Measurements from ENCODE around the gene UPK1B. TPM values are rescaled to one million over a fixed set of nuclear protein-coding genes. Genes with fewer than 3 reads are reported as not detected.

The UPK1B gene
- total RNA-seq, 1 donor from 2014 or later, result 0.96 TPM

DNA sequence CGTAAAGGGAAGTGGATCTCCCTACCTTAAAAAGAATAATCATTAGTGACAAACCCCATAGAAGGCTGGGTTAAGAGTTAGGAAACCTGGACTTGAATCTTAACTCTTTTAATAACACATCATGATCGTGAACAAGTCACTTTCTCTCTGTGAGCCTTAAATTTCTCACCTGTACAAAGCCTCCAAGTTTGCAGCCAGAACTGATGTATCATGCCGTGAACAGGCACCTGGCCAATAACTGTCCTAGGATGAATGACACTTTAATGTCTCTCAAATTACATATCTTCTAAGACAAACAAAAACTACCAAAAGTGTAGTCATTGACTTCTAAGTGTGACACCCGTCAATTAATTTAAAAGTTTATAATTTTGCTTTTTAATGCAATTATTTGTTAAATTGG is 3.9 kb downstream of the UPK1B start:
- peak; percentile 34 for ATAC-seq

GRCh38 chr3:119181765-119182164 is 8.4 kb downstream of the UPK1B start:
- peak; percentile 87 for ATAC-seq

- no peak for ATAC-seq
Observed at GRCh38 chr3:119184111-119184510, 10.7 kb downstream of the UPK1B start.

GRCh38 chr3:119184796-119185570 is 11.6 kb downstream of the UPK1B start:
- peak; percentile 80 for ATAC-seq

DNA sequence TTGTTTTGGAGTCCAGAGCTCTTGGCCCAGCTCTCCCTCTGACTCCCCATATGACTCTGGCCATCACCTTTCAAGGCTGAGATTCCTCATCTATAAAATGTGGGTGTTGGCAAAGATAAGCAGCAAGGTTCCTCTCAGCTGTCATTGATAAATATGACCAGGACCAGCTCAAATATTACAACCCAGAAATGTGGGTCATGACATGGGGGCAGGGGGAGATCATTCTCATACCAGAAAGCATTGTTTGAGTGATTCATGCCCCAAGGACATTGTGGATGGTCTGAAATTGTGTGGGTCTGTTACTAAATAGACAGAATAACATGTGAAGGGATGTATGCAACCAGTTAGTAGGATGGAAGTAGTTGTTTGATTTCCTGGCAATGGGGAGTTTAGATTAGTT is 13.9 kb downstream of the UPK1B start:
- ATAC-seq, result no peak

DNA sequence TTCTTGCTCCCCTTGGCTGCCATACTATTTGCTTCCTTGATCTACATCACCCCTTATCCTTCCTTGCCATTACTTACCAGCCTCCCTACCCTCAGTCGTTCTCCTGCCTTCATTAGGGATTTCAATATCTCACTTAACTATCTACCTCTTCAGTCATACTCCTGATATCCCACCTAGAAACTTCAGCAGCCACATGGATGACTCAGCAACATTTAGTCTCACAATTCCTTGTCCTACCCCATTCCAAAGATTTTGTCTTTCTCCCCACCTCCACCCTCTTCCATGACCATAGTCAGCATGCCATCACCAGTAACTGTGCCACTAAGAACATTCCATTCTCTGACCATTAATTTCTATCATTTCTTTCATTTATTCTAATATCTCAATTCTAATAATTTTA is 18.4 kb downstream of the UPK1B start:
- no peak for ATAC-seq

DNA sequence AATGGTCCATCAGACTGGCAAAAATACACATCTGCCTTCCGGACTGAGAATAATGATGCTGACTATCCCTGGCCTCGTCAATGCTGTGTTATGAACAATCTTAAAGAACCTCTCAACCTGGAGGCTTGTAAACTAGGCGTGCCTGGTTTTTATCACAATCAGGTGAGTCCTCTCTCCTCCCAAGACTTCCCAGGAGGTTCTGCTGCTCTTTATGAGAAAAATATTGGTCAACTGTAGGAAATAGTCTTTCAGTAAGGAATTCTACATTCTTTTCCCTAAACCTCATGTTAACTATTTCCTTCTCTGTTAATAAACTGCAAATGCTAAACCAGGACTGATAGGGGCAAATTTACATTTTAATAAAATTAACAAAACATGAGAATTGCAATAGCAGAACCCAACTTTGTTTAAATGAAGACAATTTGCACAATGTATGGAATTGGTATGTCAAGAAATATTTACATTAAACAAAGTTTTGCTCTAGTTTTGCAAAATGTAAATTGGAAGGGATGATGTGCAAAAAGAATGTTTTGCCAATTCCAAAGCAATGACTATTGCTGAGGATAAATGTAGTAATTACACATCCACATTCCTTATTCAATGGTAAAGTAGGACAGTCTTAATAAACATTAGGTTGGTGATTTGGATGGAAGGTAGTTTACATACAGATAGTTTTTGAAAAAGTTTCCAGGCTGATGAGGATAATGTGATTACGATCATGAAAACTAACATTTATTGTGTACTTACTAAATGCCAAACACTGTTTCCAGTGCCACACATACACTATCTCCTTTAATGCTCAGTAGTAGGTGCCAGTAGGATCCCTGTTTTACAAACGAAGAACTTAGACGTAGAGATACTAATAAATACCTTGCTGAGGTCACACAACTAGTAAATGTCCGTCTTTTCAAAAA is 21.1 kb downstream of the UPK1B start:
- no peak for ATAC-seq

- ATAC-seq, result no peak
Observed at GRCh38 chr3:119195151-119195476, 21.7 kb downstream of the UPK1B start.

- no peak for ATAC-seq
Observed at GRCh38 chr3:119195911-119196310, 22.5 kb downstream of the UPK1B start.

GRCh38 chr3:119205209-119205608 is 31.8 kb downstream of the UPK1B start:
- no peak for ATAC-seq

DNA sequence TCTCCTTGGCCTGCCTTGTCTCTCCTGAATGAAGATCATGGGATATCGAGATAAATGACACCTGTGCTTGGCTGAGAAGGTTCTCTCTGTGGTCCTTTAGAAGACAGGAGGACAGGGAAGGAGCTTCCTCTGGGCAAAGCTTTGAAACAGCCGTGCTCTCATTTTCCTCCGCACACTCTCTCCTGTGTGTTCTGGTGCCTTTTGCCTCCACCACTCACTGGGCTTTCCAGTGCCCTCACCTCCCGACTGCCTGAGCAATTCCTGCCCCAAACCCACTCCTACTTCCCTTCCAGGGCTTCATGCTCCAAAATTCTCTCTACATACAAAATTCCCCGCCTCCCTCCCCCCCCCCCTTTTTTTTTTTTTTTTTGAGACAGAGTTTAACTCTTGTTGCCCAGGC is 32.3 kb downstream of the UPK1B start:
- ATAC-seq, result no peak

DNA sequence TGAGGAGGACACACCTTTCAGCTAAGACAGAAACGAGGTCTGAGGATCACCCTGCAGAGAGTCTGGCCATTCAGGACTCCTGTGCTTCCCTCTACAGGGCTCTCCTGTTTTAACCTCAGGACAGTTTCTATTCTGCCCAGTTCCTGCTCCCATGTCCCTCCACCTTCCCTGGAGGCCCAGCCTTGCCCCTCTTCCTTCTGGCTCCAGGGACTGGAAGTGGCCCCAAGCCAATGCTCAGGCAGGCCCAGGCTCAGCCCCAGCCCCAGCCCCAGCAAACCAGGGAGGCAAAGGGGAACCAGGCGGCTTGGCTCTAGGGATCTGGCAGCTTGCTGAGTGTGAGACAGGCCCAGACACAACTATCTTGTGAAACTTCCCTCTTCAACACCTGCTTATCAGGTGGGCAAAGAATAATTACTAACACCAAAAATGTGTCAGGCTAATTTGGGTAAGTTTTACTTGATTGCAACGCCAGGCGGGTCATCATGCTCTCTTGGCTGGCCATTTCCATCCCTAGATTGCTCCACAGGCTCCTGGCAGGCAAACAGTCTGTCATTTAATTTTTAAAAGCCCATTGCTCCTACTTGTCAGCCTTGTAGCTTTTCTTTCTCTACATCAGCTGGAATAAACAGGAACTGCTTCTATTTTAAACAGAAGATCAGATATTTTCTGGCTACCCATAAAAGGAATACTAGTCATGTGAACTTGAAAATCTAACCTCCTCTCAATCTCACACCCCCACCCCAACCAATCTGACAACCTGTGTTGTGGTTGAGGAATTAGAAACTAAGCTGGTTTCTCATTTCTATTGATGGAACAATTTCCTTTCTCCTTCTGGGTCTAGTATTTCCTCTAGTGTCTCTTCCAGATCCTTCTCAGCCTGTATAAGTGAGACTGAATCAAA is 33.5 kb downstream of the UPK1B start:
- ATAC-seq, result peak; percentile 91

DNA sequence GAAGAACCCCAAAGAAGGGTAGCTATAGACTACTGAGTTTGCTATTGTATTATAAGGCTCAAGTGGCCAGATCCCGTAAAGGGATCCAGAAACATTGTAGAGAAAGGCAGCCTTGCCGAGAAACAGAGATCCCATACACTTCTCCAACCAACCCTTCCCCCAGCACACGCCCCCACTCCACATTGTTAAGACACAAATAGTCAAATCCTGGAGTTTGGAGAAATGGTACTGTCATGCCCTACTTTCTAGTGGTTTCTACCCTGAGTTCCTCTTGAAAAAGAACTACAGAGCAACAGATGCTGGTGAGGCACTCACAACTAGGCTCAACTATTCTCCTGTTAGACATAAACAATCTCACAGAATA is 34.1 kb downstream of the UPK1B start:
- ATAC-seq, result no peak

- ATAC-seq, result no peak
Observed at GRCh38 chr3:119211193-119211592, 37.8 kb downstream of the UPK1B start.

- no peak for ATAC-seq
Observed at GRCh38 chr3:119211803-119212202, 38.4 kb downstream of the UPK1B start.

GRCh38 chr3:119219069-119219468 is 45.7 kb downstream of the UPK1B start:
- ATAC-seq, result peak; percentile 36

DNA sequence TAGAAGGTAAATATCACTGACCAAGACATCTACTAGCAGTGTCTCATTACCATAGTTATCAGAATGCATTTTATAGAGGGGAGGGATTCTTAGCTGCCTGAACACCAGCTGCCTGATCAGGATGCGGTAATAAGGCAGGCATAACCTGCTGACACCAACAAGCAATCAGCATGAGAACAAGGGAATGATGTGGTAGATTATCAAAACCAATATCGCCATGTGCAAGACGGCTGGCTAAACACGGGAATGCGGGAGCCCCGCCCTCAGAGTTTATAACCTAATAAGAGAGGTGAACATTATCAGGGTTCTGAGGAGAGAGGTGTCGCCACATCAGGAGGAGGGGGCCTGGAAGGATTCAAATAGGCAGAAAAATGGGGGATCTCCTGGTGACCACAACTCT is 46.8 kb downstream of the UPK1B start:
- no peak for ATAC-seq

GRCh38 chr3:119220970-119221667 is 47.7 kb downstream of the UPK1B start:
- ATAC-seq, result no peak

GRCh38 chr3:119221779-119222320 is 48.5 kb downstream of the UPK1B start:
- no peak for ATAC-seq

DNA sequence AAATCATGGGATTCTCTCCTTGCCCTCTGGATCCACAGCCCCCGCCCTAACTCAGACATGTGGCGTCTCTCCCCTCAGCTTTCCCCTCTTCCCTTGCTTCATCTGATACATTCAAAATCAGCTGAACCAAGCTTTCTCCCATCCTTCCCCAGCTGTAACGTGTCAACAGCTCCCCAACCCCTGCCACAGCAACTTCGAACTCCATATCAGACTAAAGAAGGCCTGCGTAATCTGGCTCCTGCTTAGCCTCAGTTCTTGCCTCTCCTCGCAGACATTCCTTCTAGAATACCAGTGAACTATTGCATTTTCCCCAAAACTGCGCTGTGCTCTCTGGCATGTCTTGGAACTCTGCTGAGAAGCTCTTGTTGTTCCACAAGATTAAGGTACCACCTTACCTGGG is 49.0 kb downstream of the UPK1B start:
- no peak for ATAC-seq

- no peak for ATAC-seq
Observed at GRCh38 chr3:119223511-119223910, 50.1 kb downstream of the UPK1B start.

- ATAC-seq, result no peak
Observed at GRCh38 chr3:119225121-119225520, 51.7 kb downstream of the UPK1B start.
